Heart right ventricle (tissue), 16 donors: ENCODE data around the gene PTAFR. TPM values are rescaled to one million over a fixed set of nuclear protein-coding genes. Genes with fewer than 3 reads are reported as not detected.
A peak's percentile ranks its signal among the peaks of the same experiment; 100 is the strongest.

Experiments used
- ATAC-seq, 8 donors: fragments of 200-7000 bp; cut with Tn5 transposase; one replicate each; pipeline ENCODE4 v1.9.1; 2020; ENCODE audit warnings: mild to moderate bottlenecking in 8 of 8, moderate library complexity in 8 of 8, moderate number of reproducible peaks in 1 of 8
- DNase-seq, 2 donors: peaks; one replicate each; pipeline ENCODE4 v3.0.0-alpha.2; 2020
- H3K27ac ChIP-seq, 10 donors: fragments of 200-600 bp; sonication (generic) in 2 of 10; one replicate each; pipeline versions ENCODE4 v1.5.0 to v1.8.0; 2020 to 2022; ENCODE audit warnings: mild to moderate bottlenecking in 3 of 10
- H3K27me3 ChIP-seq, 7 donors: fragments of 200-600 bp; one replicate each; pipeline ENCODE4 v1.8.0; 2021 to 2022; ENCODE audit warnings: mild to moderate bottlenecking in 2 of 7
- H3K36me3 ChIP-seq, 9 donors: fragments of 200-600 bp; sonication (generic) in 1 of 9; one replicate each; pipeline versions ENCODE4 v1.5.0 to v1.8.0; 2020 to 2022; ENCODE audit warnings: mild to moderate bottlenecking in 2 of 9
- H3K4me1 ChIP-seq, 9 donors: fragments of 200-600 bp; sonication (generic) in 1 of 9; one replicate each; pipeline versions ENCODE4 v1.5.0 to v1.8.0; 2020 to 2022; ENCODE audit warnings: mild to moderate bottlenecking in 4 of 9
- H3K4me3 ChIP-seq, 10 donors: fragments of 200-600 bp; sonication (generic) in 2 of 10; one replicate each; pipeline versions ENCODE4 v1.5.0 to v1.8.0; 2020 to 2022; ENCODE audit warnings: mild to moderate bottlenecking in 7 of 10, moderate library complexity in 2 of 10
- H3K9me3 ChIP-seq, 11 donors: fragments of 200-600 bp in 10 of 11; sonication (generic) in 2 of 11; one replicate each; pipeline versions ENCODE4 v1.5.0 to v1.8.0; 2013 to 2022; ENCODE audit warnings: mild to moderate bottlenecking in 2 of 11, control low read depth in 1 of 11, moderate library complexity in 1 of 11
- WGBS, 2 donors: extraction: QIAGEN DNeasy Blood & Tissue Kit; methylation state at CpG; one replicate each; pipeline ENCODE4 v1.1.7; 2013; ENCODE audit warnings: inconsistent platforms in 1 of 2; 5-methylcytosine and 5-hydroxymethylcytosine counted together
- intact Hi-C, 10 donors: fragments of 100-400 bp; cut with DNase I; formaldehyde crosslinking; loops; one replicate each; pipeline versions ENCODE4 v1.11.1 to v1.14.2; 2022
- polyA plus RNA-seq, 2 donors: library from polyadenylated mRNA; stranded (reverse); fragments of 200-250 nt; gene quantifications; one replicate each; pipeline ENCODE4 v1.2.3, GENCODE V29; 2013
- total RNA-seq, 10 donors: library from RNA; stranded (reverse); fragmentation: NEBNext Ultra II Directional in 3 of 10; extraction: Animal tissue kit (Norgen Biotek cat#: 25700) in 3 of 10; gene quantifications; one replicate each; pipeline versions ENCODE4 v1.2.1 to v1.2.4, GENCODE V29; 2021 to 2023
- TF ChIP-seq, protein P1 (sequence below), 9 donors: fragments of 200-600 bp; sonication (generic) in 2 of 9; IDR thresholded peaks; one replicate each; pipeline versions ENCODE4 v1.5.0 to v1.8.0; 2021 to 2022; ENCODE audit warnings: antibody characterized with exemption in 9 of 9, mild to moderate bottlenecking in 5 of 9, moderate library complexity in 1 of 9
- donor health status: Arrhythmogenic right ventricular cardiomyopathy.
- donor health status: ischemic (EF 13 %, LVEDD 7.1; RV severe dilation, severe dysfunction).
- donor health status: healthy with polysubstance abuse.
- donor health status: DM: no; HTN: yes; CAD: no.
- donor health status: DM: no; HTN: no; CAD: no.
- donor health status: ischemic (EF 25% LVEDD 6.9; RV normal size, moderate dysfunction).
- donor health status: ischemic (EF 25% LVEDD 5.7; RV mildly dilated, moderate dysfunction).
- donor health status: healthy.
- donor health status: DM: yes; HTN: yes; CAD: no.
- donor health status: Ischemic cardiomyopathy.
- donor health status: ischemic (EF 35%, LVEDD 5.7; RV mildly dilated, moderate dysfunction).
- donor health status: nonischemic (EF 11% LVEDD 7.7; RV severe dilation, severe dysfunction).
- donor health status: DM: yes; HTN: yes; CAD: no.
- donor health status: PGD.
- donor health status: ischemic (EF 29% LVEDD 5.4; RV normal size, mild dysfunction).
- donor health status: nonischemic (EF 23%, LVEDD 6.1; RV moderate dilation, normal function).

PTAFR gene
- total and polyA plus RNA-seq, 12 donors, result 0.73 to 13.4 (median 1.4) TPM

DNA sequence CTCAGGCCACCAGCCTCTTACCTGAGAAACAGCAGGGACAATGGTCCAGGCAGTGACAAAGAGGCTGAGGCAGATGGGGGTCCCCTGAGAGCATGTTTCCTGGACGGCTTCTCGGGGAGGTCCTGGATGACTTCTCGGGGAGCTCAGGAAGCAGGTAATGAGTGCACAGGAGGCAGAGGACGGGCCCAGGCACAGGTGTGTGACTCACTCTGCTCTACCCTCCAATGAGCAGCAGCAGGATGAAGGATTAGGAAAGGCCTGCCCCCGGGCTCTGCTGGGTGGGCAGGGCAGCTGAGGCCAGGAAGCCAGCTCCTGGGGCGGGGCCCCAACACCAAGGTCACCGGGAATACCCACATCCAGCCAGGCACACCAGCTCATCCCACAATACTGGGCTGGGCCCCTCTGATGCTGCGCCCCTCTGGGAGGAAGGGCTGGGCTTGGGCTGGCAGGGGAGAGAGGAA is 17.2 kb upstream of the PTAFR start:
- TF ChIP-seq, protein P1, sequence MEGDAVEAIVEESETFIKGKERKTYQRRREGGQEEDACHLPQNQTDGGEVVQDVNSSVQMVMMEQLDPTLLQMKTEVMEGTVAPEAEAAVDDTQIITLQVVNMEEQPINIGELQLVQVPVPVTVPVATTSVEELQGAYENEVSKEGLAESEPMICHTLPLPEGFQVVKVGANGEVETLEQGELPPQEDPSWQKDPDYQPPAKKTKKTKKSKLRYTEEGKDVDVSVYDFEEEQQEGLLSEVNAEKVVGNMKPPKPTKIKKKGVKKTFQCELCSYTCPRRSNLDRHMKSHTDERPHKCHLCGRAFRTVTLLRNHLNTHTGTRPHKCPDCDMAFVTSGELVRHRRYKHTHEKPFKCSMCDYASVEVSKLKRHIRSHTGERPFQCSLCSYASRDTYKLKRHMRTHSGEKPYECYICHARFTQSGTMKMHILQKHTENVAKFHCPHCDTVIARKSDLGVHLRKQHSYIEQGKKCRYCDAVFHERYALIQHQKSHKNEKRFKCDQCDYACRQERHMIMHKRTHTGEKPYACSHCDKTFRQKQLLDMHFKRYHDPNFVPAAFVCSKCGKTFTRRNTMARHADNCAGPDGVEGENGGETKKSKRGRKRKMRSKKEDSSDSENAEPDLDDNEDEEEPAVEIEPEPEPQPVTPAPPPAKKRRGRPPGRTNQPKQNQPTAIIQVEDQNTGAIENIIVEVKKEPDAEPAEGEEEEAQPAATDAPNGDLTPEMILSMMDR (IDR thresholded peaks at IDR 0.05), result no peak
- no peaks in the 10 kb centered on the region for H3K27me3 ChIP-seq
- H3K9me3 ChIP-seq, result no peaks in the 10 kb centered on the region
- H3K4me1 ChIP-seq, result peaks cover 0 to 28% (median 12%) of the 10 kb centered on the region in 9 donors
- peaks cover 0 to 12% (median 5%) of the 10 kb centered on the region in 9 donors for H3K36me3 ChIP-seq
- no peak overlapping the region for H3K27ac ChIP-seq
- H3K4me3 ChIP-seq, result no peak overlapping the region
- intact Hi-C loops, result loop anchor here in 2 of 10 donors (10.0 kb wide), 2 partner anchors 339 to 349 kb away; no protein-coding TSS in a partner anchor
- no peak for DNase-seq
- 72 to 73% methylated on average over 8 of the region's 8 CpGs for WGBS, 2 donors
- ATAC-seq, result peak in 4 of 8 donors; percentile 14 to 44 (median 28)

GRCh38 chr1:28190996-28191645 is 14.6 kb upstream of the PTAFR start:
- intact Hi-C loops, result loop anchor here in 2 of 10 donors (10.0 kb wide), 2 partner anchors 336 to 346 kb away; no protein-coding TSS in a partner anchor

GRCh38 chr1:28190337-28190979 is 14.0 kb upstream of the PTAFR start:
- Histone ChIP-seq H3K4me1 (peaks cover 0 to 16% (median 8%) of the 10 kb centered on the region in 9 donors), H3K27ac (peak overlapping the region in 4 of 10 donors; percentile 32 to 61 (median 44)), H3K27me3 (no peaks in the 10 kb centered on the region), H3K36me3 (no peaks in the 10 kb centered on the region), H3K9me3 (no peaks in the 10 kb centered on the region), H3K4me3 (no peak overlapping the region)
- WGBS, 2 donors, result 73% methylated on average over 3 of the region's 3 CpGs
- intact Hi-C loops, result loop anchor here in 2 of 10 donors (10.0 kb wide), 2 partner anchors 336 to 346 kb away; no protein-coding TSS in a partner anchor
- DNase-seq (no peak), ATAC-seq (peak in 1 of 8 donors; percentile 32)
- TF ChIP-seq, protein P1 (IDR thresholded peaks at IDR 0.05), result no peak

More at GRCh38 chr1:28190996-28191645, 14.6 kb upstream of the PTAFR start:
- Histone ChIP-seq H3K4me1 (peaks cover 0 to 16% (median 8%) of the 10 kb centered on the region in 9 donors), H3K36me3 (no peaks in the 10 kb centered on the region), H3K27me3 (no peaks in the 10 kb centered on the region), H3K27ac (peak overlapping the region in 5 of 10 donors; percentile 4 to 61 (median 43)), H3K9me3 (no peaks in the 10 kb centered on the region), H3K4me3 (no peak overlapping the region)
- TF ChIP-seq, protein P1 (IDR thresholded peaks at IDR 0.05), result no peak
- WGBS, 2 donors, result 55 to 56% methylated on average over 12 of the region's 12 CpGs
- ATAC-seq (peak in 7 of 8 donors; percentile 38 to 78 (median 46)), DNase-seq (peak in 1 of 2 donors; percentile 34)

GRCh38 chr1:28185071-28185470 is 8.6 kb upstream of the PTAFR start:
- Histone ChIP-seq H3K9me3 (no peaks in the 10 kb centered on the region), H3K4me3 (no peak overlapping the region), H3K27me3 (no peaks in the 10 kb centered on the region), H3K4me1 (peaks cover 0 to 6% (median 0%) of the 10 kb centered on the region in 9 donors), H3K36me3 (no peaks in the 10 kb centered on the region), H3K27ac (no peak overlapping the region)
- WGBS, 2 donors, result 87 to 88% methylated on average over 1 of the region's 1 CpG
- no peak for ATAC-seq
- TF ChIP-seq, protein P1 (IDR thresholded peaks at IDR 0.05), result no peak
- intact Hi-C loops, result no loop called here
- no peak for DNase-seq
